Heart left ventricle (tissue), 16 donors: Measurements from ENCODE around the gene PLCB3. TPM values are rescaled to one million over a fixed set of nuclear protein-coding genes. Genes with fewer than 3 reads are reported as not detected.

Source experiments
- ATAC-seq, 4 donors: fragments of 200-7000 bp; cut with Tn5 transposase; one replicate each; pipeline ENCODE4 v1.9.1; 2020 to 2022; ENCODE audit warnings: moderate library complexity in 4 of 4, mild to moderate bottlenecking in 3 of 4, moderate number of reproducible peaks in 1 of 4
- DNase-seq, 5 donors: peaks; one replicate each; pipeline ENCODE4 v3.0.0-alpha.2; 2020
- H3K27ac ChIP-seq, 12 donors: fragments of 200-600 bp; sonication (generic) in 4 of 12; one replicate each; pipeline versions ENCODE4 v1.5.0 to v1.8.0; 2016 to 2022; ENCODE audit warnings: mild to moderate bottlenecking in 2 of 12
- H3K27me3 ChIP-seq, 9 donors: fragments of 200-600 bp; sonication (generic) in 2 of 9; one replicate each; pipeline versions ENCODE4 v1.5.1 to v1.8.0; 2016 to 2022; ENCODE audit warnings: mild to moderate bottlenecking in 3 of 9
- H3K36me3 ChIP-seq, 9 donors: fragments of 200-600 bp; sonication (generic) in 2 of 9; one replicate each; pipeline versions ENCODE4 v1.5.0 to v1.8.0; 2018 to 2022; ENCODE audit warnings: mild to moderate bottlenecking in 2 of 9
- H3K4me1 ChIP-seq, 12 donors: fragments of 200-600 bp; sonication (generic) in 4 of 12; one replicate each; pipeline versions ENCODE4 v1.5.0 to v1.8.0; 2016 to 2022; ENCODE audit warnings: mild to moderate bottlenecking in 3 of 12
- H3K4me3 ChIP-seq, 12 donors: fragments of 200-600 bp; sonication (generic) in 4 of 12; one replicate each; pipeline versions ENCODE4 v1.5.0 to v1.8.0; 2017 to 2022; ENCODE audit warnings: mild to moderate bottlenecking in 9 of 12, moderate library complexity in 4 of 12
- H3K9me3 ChIP-seq, 12 donors: fragments of 200-600 bp; sonication (generic) in 4 of 12; one replicate each; pipeline versions ENCODE4 v1.5.0 to v1.8.0; 2016 to 2022; ENCODE audit warnings: mild to moderate bottlenecking in 1 of 12
- CTCF ChIP-seq, 12 donors: fragments of 200-600 bp; sonication (generic) in 4 of 12; IDR thresholded peaks; one replicate each; pipeline versions ENCODE4 v1.5.0 to v1.8.0; 2018 to 2022; ENCODE audit warnings: antibody characterized with exemption in 12 of 12, mild to moderate bottlenecking in 5 of 12
- POLR2A ChIP-seq, 2 donors: fragments of 450-650 bp; IDR thresholded peaks; one replicate each; pipeline ENCODE4 v1.6.1; 2017; ENCODE audit warnings: antibody characterized with exemption in 2 of 2, mild to moderate bottlenecking in 2 of 2, moderate library complexity in 2 of 2
- WGBS, 4 donors: extraction: QIAGEN DNeasy Blood & Tissue Kit in 2 of 4; methylation state at CpG; one replicate each; pipeline versions ENCODE4 v1.1.5 to v1.1.7; 2013 to 2018; 5-methylcytosine and 5-hydroxymethylcytosine counted together
- intact Hi-C, 10 donors: fragments of 100-400 bp; cut with DNase I; formaldehyde crosslinking; loops; one replicate each; pipeline versions ENCODE4 v1.11.1 to v1.14.2; 2022
- polyA plus RNA-seq, 2 donors: library from polyadenylated mRNA; stranded (reverse); fragments of 200-250 nt; gene quantifications; one replicate each; pipeline ENCODE4 v1.2.3, GENCODE V29; 2013
- total RNA-seq, 9 donors: library from RNA; depleted of rRNA in 2 of 9; stranded (reverse); fragments of >200 nt in 2 of 9; fragmentation: NEBNext Ultra II Directional in 3 of 9; extraction: Animal tissue kit (Norgen Biotek cat#: 25700) in 3 of 9; gene quantifications; one replicate each; pipeline versions ENCODE4 v1.1.0 to v1.2.4, GENCODE V29; 2016 to 2023
- donor health status: ischemic (EF 13 %, LVEDD 7.1; RV severe dilation, severe dysfunction).
- donor health status: healthy with polysubstance abuse.
- donor health status: DM: no; HTN: yes; CAD: no.
- donor health status: DM: no; HTN: no; CAD: no.
- donor health status: ischemic (EF 25% LVEDD 6.9; RV normal size, moderate dysfunction).
- donor health status: ischemic (EF 25% LVEDD 5.7; RV mildly dilated, moderate dysfunction).
- donor health status: healthy.
- donor health status: DM: yes; HTN: yes; CAD: no.
- donor health status: ischemic (EF 35%, LVEDD 5.7; RV mildly dilated, moderate dysfunction).
- donor health status: nonischemic (EF 11% LVEDD 7.7; RV severe dilation, severe dysfunction).
- donor health status: DM: yes; HTN: yes; CAD: no.
- donor health status: PGD.
- donor health status: ischemic (EF 29% LVEDD 5.4; RV normal size, mild dysfunction).
- donor health status: nonischemic (EF 23%, LVEDD 6.1; RV moderate dilation, normal function).

The PLCB3 gene
- total and polyA plus RNA-seq, 11 donors, result 7.4 to 19.1 (median 9.8) TPM

GRCh38 chr11:64284048-64284961 lies 33.0 kb downstream of the PLCB3 start, which contains the start of gene BAD:
Gene BAD (minus strand): TSS chr11:64284665. CDS start chr11:64284368, 297 bp downstream.
- Histone ChIP-seq H3K27me3 (no peaks in the 10 kb centered on the region), H3K4me3 (peak within 1 kb of the TSS; percentile 40 to 96 (median 78)), H3K27ac (peak within 1 kb of the TSS; percentile 94 to 99 (median 98)), H3K9me3 (no peaks in the 10 kb centered on the region), H3K4me1 (peaks cover 4 to 47% (median 24%) of the 10 kb centered on the region in 12 donors), H3K36me3 (peaks cover 0 to 19% (median 2%) of the 10 kb centered on the region in 9 donors)
- ATAC-seq (peak; percentile 92 to 97 (median 93)), DNase-seq (peak; percentile 96 to 97 (median 96))
- 3 to 9% (median 4%) methylated on average over 10 to 44 of the region's 44 CpGs for WGBS, 4 donors
- intact Hi-C loops, result loop anchor here in 1 of 10 donors (1.0 kb wide), 1 partner anchor 43 kb away; the partner anchor contains the start of gene FKBP2
- TF ChIP-seq CTCF (IDR thresholded peaks at IDR 0.05) (no peak), POLR2A (IDR thresholded peaks at IDR 0.05) (peak in 1 of 2 donors; percentile 72)

- intact Hi-C loops, result loop anchor here in 4 of 10 donors (1.0 kb wide), 4 partner anchors 14 to 44 kb away; partner anchors contain the start of gene FKBP2 (in 1 of the 4)
- peaks cover 0 to 2% (median 0%) of the 10 kb centered on the region in 9 donors for H3K27me3 ChIP-seq
- peaks cover 4 to 47% (median 24%) of the 10 kb centered on the region in 12 donors for H3K4me1 ChIP-seq
Observed at GRCh38 chr11:64284962-64285884, 33.9 kb downstream of the PLCB3 start, which contains the start of gene GPR137. Gene GPR137 (plus strand): TSS chr11:64285848. CDS start chr11:64286525, 677 bp downstream.

More at GRCh38 chr11:64284962-64285884, 33.9 kb downstream of the PLCB3 start, which contains the start of gene GPR137:
- H3K27ac ChIP-seq, result peak within 1 kb of the TSS; percentile 94 to 99 (median 98)
- H3K9me3 ChIP-seq, result no peaks in the 10 kb centered on the region
- ATAC-seq, result peak; percentile 22 to 82 (median 68)
- 0 to 3% (median 1%) methylated on average over 18 to 102 of the region's 102 CpGs for WGBS, 4 donors
- peak within 1 kb of the TSS; percentile 40 to 96 (median 78) for H3K4me3 ChIP-seq
- no peak for TF ChIP-seq CTCF (IDR thresholded peaks at IDR 0.05)
- TF ChIP-seq POLR2A (IDR thresholded peaks at IDR 0.05), result peak in 1 of 2 donors; percentile 52
- peaks cover 0 to 19% (median 2%) of the 10 kb centered on the region in 9 donors for H3K36me3 ChIP-seq
- DNase-seq, result peak; percentile 89 to 93 (median 90)
